K562 (cell line): ENCODE data around the gene CCDC136. TPM values are rescaled to one million over a fixed set of nuclear protein-coding genes. Genes with fewer than 3 reads are reported as not detected.

Experiments
- BRD4 ChIP-seq: fragments of 200-600 bp; sonication (generic); IDR thresholded peaks from 2 replicates; pipeline ENCODE4 v1.6.1; 2017; ENCODE audit warnings: inconsistent platforms
- CBFA2T3 ChIP-seq: fragments of 450-650 bp; IDR thresholded peaks from 2 replicates; pipeline ENCODE4 v1.6.1; 2017
- GTF2A2 ChIP-seq: IDR thresholded peaks from 2 replicates; pipeline ENCODE4 v1.6.1; 2016; ENCODE audit warnings: mild to moderate bottlenecking, missing genetic modification characterization, missing compliant biosample characterization
- HDAC2 ChIP-seq: fragments of 450-650 bp; IDR thresholded peaks from 2 replicates; pipeline ENCODE4 v1.6.1; 2016; ENCODE audit warnings: mild to moderate bottlenecking
- HNRNPUL1 ChIP-seq: fragments of 200-400 bp; formaldehyde crosslinking; IDR thresholded peaks from 2 replicates; pipeline ENCODE4 v1.6.1; 2017; ENCODE audit warnings: low read length
- ILF3 ChIP-seq: fragments of 450-650 bp; IDR thresholded peaks from 2 replicates; pipeline ENCODE4 v1.6.1; 2018; ENCODE audit warnings: antibody characterized with exemption, mild to moderate bottlenecking, moderate library complexity, borderline replicate concordance
- JUN ChIP-seq, 2 experiments: sonication (generic) in 1 of 2; formaldehyde crosslinking in 1 of 2; IDR thresholded peaks; 2 replicates each; pipeline versions ENCODE4 v1.6.1 to v1.8.0; 2012 to 2022; ENCODE audit warnings: borderline replicate concordance in 2 of 2, mild to moderate bottlenecking in 2 of 2, improper control_type of control experiment in 1 of 2, low read depth in 1 of 2, low read length in 1 of 2, missing genetic modification reagents in 1 of 2
- MEF2D ChIP-seq: conservative IDR thresholded peaks from 2 replicates; pipeline ENCODE4 v1.6.1; 2016; ENCODE audit warnings: low read depth, missing genetic modification characterization, missing compliant biosample characterization
- NFIC ChIP-seq: fragments of 450-650 bp; IDR thresholded peaks from 2 replicates; pipeline ENCODE4 v1.6.1; 2017; ENCODE audit warnings: mild to moderate bottlenecking, inconsistent platforms
- PHB2 ChIP-seq: fragments of 450-650 bp; IDR thresholded peaks from 2 replicates; pipeline ENCODE4 v1.6.1; 2017; ENCODE audit warnings: low read depth
- SMARCE1 ChIP-seq: fragments of 450-650 bp; IDR thresholded peaks from 2 replicates; pipeline ENCODE4 v1.7.1; 2016; ENCODE audit warnings: mild to moderate bottlenecking
- ZFPM2 ChIP-seq: fragments of 250-450 bp; sonication (Bioruptor Pico); IDR thresholded peaks from 2 replicates; pipeline ENCODE4 v1.5.1; 2022; ENCODE audit warnings: mild to moderate bottlenecking
- ZNF140 ChIP-seq: fragments of 250-450 bp; sonication (Bioruptor Pico); IDR thresholded peaks from 2 replicates; pipeline ENCODE4 v1.8.0; 2021; ENCODE audit warnings: moderate library complexity, mild to moderate bottlenecking, inconsistent platforms
- ZNF764 ChIP-seq: fragments of 250-450 bp; sonication (Bioruptor Pico); IDR thresholded peaks from 2 replicates; pipeline ENCODE4 v1.4.0; 2020; ENCODE audit warnings: low read depth, mild to moderate bottlenecking, moderate library complexity
- ZNF830 ChIP-seq: fragments of 250-450 bp; sonication (Bioruptor Pico); IDR thresholded peaks from 2 replicates; pipeline ENCODE4 v1.5.0; 2021; ENCODE audit warnings: mild to moderate bottlenecking
- ZZZ3 ChIP-seq: fragments of 450-650 bp; IDR thresholded peaks from 2 replicates; pipeline ENCODE4 v1.6.1; 2016; ENCODE audit warnings: antibody characterized with exemption, mild to moderate bottlenecking, moderate library complexity
- polyA plus RNA-seq, 8 experiments: library from polyadenylated mRNA; depleted of rRNA in 4 of 8; stranded (reverse) in 5 of 8; unstranded in 3 of 8; fragments of >200 nt; fragmentation: Nextera tagmentation in 2 of 8; fragmentation: Illumina TruSeq in 1 of 8; extraction: Ambion mirVana in 2 of 8; extraction: Trizol in 1 of 8; gene quantifications; 2 replicates each; pipeline versions ENCODE4 v1.2.1 to v1.2.3, GENCODE V29; 2011 to 2014; ENCODE audit warnings: inconsistent platforms in 1 of 8, missing spikeins in 1 of 8
- total RNA-seq, 7 experiments: library from RNA; depleted of rRNA in 6 of 7; stranded (reverse); fragments of >200 nt in 6 of 7; fragmentation: Illumina TruSeq in 2 of 7; extraction: Trizol in 2 of 7; gene quantifications; 2 replicates each; pipeline versions ENCODE4 v1.2.1 to v1.2.3, GENCODE V29; 2011 to 2021; ENCODE audit warnings: low replicate concordance in 1 of 7
- TF ChIP-seq, protein P1 (sequence below): fragments of 450-650 bp; conservative IDR thresholded peaks from 2 replicates; pipeline ENCODE4 v1.6.1; 2016; ENCODE audit warnings: missing genetic modification characterization, low read depth, mild to moderate bottlenecking, missing compliant biosample characterization, moderate library complexity
- TF ChIP-seq, protein P2 (sequence below): sonication (generic); formaldehyde crosslinking; IDR thresholded peaks from 2 replicates; pipeline ENCODE4 v1.8.0; 2022; ENCODE audit warnings: mild to moderate bottlenecking, missing genetic modification reagents
- TF ChIP-seq, protein P3 (sequence below): fragments of 450-650 bp; IDR thresholded peaks from 2 replicates; pipeline ENCODE4 v1.7.0; 2016; ENCODE audit warnings: borderline replicate concordance
- TF ChIP-seq, protein P4 (sequence below), 2 experiments: fragments of 450-650 bp; IDR thresholded peaks; 2 replicates each; pipeline ENCODE4 v1.6.1; 2018; ENCODE audit warnings: mild to moderate bottlenecking in 2 of 2, low read depth in 1 of 2; ENCODE audit not compliant: partially characterized antibody in 2 of 2

CCDC136 gene
- total and polyA plus RNA-seq, 9 of the 15 experiments (the other 6 are each of a cell fraction or from before 2014, with no cell fraction given), result 2.4 to 40.8 (median 26.5) TPM

DNA sequence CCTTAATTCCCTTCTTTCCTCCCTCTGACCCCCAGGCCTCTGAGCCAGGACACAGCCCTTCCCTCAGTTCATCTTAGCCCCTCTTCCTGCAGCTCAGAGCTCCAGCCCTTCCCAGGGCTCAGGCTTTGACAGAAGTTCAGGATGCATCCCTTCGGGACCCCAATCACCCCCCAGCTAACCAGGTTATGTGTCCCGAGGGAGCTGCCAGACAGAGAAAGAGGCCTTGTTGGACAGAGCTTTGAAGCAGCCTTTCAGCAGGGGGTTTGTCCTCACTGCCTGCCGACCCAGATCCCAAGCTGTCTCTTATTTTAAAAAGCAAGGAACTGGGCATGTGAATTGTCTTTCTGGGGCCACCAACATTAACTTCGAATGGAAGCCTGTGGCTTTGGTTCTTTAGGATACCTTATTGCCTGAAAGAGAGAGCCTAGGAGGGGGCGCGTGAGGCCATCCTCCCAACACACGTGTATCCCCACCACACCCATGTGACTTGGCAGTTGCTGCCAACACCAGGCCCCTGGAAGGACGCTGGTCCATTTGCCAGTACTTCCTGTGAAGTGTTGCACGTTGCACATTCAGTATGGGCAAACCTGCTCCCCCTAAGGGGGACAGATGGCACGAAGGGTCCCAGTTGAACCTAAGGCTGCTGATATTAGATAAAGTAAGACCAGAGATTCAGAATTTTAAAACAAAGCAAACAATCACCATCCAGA, 858 bp downstream of the CCDC136 start (continued):
- no peak for TF ChIP-seq SMARCE1
- no peak for TF ChIP-seq ZFPM2 (CRISPR knock-in tag)
- TF ChIP-seq, protein P1, sequence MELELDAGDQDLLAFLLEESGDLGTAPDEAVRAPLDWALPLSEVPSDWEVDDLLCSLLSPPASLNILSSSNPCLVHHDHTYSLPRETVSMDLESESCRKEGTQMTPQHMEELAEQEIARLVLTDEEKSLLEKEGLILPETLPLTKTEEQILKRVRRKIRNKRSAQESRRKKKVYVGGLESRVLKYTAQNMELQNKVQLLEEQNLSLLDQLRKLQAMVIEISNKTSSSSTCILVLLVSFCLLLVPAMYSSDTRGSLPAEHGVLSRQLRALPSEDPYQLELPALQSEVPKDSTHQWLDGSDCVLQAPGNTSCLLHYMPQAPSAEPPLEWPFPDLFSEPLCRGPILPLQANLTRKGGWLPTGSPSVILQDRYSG (tag), result peak; percentile 77; the same call in 1 of the 2 replicates
- no peak for TF ChIP-seq MEF2D (tag)
- TF ChIP-seq, protein P2, sequence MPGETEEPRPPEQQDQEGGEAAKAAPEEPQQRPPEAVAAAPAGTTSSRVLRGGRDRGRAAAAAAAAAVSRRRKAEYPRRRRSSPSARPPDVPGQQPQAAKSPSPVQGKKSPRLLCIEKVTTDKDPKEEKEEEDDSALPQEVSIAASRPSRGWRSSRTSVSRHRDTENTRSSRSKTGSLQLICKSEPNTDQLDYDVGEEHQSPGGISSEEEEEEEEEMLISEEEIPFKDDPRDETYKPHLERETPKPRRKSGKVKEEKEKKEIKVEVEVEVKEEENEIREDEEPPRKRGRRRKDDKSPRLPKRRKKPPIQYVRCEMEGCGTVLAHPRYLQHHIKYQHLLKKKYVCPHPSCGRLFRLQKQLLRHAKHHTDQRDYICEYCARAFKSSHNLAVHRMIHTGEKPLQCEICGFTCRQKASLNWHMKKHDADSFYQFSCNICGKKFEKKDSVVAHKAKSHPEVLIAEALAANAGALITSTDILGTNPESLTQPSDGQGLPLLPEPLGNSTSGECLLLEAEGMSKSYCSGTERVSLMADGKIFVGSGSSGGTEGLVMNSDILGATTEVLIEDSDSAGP (CRISPR knock-in tag), result no peak
- TF ChIP-seq, protein P3, sequence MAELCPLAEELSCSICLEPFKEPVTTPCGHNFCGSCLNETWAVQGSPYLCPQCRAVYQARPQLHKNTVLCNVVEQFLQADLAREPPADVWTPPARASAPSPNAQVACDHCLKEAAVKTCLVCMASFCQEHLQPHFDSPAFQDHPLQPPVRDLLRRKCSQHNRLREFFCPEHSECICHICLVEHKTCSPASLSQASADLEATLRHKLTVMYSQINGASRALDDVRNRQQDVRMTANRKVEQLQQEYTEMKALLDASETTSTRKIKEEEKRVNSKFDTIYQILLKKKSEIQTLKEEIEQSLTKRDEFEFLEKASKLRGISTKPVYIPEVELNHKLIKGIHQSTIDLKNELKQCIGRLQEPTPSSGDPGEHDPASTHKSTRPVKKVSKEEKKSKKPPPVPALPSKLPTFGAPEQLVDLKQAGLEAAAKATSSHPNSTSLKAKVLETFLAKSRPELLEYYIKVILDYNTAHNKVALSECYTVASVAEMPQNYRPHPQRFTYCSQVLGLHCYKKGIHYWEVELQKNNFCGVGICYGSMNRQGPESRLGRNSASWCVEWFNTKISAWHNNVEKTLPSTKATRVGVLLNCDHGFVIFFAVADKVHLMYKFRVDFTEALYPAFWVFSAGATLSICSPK, result no peak
- TF ChIP-seq ILF3, result no peak
- TF ChIP-seq JUN (IDR thresholded peaks at IDR 0.05; ENCODE audit: borderline replicate concordance, low read depth, low read length), result no peak
- TF ChIP-seq JUN (CRISPR knock-in tag; IDR thresholded peaks at IDR 0.05; ENCODE audit: borderline replicate concordance), result no peak
- no peak for TF ChIP-seq GTF2A2
- TF ChIP-seq, protein P4, sequence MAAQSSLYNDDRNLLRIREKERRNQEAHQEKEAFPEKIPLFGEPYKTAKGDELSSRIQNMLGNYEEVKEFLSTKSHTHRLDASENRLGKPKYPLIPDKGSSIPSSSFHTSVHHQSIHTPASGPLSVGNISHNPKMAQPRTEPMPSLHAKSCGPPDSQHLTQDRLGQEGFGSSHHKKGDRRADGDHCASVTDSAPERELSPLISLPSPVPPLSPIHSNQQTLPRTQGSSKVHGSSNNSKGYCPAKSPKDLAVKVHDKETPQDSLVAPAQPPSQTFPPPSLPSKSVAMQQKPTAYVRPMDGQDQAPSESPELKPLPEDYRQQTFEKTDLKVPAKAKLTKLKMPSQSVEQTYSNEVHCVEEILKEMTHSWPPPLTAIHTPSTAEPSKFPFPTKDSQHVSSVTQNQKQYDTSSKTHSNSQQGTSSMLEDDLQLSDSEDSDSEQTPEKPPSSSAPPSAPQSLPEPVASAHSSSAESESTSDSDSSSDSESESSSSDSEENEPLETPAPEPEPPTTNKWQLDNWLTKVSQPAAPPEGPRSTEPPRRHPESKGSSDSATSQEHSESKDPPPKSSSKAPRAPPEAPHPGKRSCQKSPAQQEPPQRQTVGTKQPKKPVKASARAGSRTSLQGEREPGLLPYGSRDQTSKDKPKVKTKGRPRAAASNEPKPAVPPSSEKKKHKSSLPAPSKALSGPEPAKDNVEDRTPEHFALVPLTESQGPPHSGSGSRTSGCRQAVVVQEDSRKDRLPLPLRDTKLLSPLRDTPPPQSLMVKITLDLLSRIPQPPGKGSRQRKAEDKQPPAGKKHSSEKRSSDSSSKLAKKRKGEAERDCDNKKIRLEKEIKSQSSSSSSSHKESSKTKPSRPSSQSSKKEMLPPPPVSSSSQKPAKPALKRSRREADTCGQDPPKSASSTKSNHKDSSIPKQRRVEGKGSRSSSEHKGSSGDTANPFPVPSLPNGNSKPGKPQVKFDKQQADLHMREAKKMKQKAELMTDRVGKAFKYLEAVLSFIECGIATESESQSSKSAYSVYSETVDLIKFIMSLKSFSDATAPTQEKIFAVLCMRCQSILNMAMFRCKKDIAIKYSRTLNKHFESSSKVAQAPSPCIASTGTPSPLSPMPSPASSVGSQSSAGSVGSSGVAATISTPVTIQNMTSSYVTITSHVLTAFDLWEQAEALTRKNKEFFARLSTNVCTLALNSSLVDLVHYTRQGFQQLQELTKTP (IDR thresholded peaks at IDR 0.05; ENCODE audit: low read depth in 1 of 2, partially characterized antibody in 2 of 2), result no peak
- no peak for TF ChIP-seq HDAC2
- no peak for TF ChIP-seq ZNF140 (CRISPR knock-in tag)
- TF ChIP-seq PHB2, result no peak
- TF ChIP-seq BRD4, result no peak
- no peak for TF ChIP-seq ZNF764
- TF ChIP-seq ZNF830 (CRISPR knock-in tag), result no peak
- peak; percentile 15; the same call in 1 of the 2 replicates for TF ChIP-seq CBFA2T3
- TF ChIP-seq NFIC, result no peak
- TF ChIP-seq ZZZ3, result no peak
- no peak for TF ChIP-seq HNRNPUL1
